Cerebellar nuclear complex (tissue), 1 donor: ENCODE results near the gene SRXN1.

Source experiments
- DNase-seq, 2 experiments: peaks; one replicate each; lab custom pipeline; 2025; lab: John Stamatoyannopoulos, UW

Gene SRXN1

DNA sequence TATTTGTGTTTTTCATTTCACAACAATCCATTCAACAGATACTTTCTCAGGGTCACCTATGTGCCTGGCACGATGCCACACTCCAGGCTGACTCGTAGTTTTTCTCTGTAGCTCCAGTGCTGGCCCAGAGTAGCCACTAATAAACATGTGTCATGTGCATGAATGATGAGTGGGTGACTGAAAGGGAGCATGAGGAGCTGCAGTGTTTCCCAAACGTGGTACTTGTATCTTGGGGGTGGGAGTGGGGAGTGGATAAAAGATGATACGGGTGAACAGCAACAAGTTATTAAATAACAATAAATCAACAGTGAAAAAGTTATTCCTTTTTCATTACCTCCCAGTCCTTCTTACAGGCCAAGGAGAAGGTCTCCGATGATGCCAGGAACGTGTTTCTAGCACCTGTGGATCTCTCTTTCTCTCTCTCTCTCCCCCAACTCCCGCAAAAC is 17.1 kb downstream of the SRXN1 start:
- DNase-seq, result no peak

DNA sequence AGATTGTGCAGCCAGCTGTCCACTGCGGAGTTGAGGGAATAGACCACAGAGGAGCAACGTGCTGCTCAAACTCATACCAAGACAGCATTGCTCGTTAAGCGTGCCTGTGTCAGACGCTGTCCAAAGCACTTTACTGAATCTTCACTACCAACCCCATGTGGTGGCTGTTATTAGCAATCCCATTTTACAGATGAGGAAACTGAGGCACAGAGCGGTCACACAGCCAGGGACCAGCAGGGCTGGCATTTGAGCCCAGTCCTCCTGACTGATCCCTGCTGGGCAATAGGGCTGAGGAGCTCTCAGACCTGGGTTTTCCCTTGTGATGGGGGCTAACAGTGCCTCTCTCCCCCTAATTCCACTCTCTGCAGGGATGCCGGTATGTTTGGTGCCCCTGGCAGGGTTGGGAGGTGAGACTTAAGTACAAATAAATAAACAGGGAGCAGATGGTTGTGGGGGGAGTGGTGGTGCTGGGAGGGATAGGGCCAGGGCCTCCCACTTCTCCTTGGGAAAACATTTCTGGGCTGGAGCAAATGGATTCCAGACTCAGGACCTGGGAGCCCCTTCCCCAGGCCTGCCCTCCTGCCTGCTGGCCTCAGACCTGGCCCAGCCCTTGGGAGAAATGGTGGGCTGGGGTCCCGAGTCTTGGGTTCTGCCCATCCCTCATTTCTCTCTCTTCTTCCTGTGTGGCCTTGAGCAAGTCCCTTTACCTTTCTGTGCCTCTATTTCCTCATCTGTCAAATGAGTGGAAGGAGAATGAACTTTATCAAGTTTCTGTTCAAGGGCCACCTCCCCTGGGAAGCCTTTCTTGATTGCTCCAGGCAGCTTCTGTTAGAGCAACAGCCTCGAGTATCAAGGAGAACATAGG is 17.7 kb downstream of the SRXN1 start:
- DNase-seq, result no peak

DNA sequence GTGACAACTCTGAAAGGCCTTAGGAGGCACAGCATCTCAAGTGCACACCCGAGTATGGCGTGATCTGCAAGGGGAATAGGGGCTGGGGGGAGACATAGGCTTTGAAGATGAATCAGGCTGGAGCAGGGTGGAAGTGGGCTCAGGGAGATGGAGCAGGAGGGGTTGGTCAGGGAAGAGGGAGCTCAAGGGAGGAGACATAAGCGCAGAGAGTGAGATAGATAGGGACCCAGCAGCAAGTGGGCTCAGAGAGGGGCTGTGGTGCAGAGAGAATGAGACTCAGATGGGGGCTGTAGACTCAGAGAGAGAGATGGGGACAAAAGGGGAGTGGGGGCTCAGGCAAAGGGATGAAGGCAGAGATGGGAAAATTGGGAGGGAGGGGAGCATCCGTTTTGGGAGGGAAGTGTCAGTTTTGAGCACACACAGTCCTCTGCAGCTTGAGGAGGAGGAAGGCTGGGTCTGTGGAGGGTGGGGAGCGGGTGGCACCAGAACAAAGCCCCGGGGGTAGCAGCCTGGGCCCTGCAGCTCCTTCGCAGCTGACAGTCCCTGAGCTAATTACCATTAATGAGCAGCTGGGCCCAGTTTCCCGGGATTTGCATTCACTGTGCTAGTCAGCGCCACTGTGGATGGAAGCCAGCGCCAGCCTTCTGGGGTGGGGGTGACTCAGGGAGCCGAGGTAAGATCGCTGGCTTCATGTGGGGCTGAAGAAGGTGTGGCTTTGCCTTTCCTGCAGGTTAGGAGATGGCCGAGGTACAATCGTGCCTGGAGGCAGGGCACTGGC is 18.7 kb downstream of the SRXN1 start:
- no peak for DNase-seq

DNA sequence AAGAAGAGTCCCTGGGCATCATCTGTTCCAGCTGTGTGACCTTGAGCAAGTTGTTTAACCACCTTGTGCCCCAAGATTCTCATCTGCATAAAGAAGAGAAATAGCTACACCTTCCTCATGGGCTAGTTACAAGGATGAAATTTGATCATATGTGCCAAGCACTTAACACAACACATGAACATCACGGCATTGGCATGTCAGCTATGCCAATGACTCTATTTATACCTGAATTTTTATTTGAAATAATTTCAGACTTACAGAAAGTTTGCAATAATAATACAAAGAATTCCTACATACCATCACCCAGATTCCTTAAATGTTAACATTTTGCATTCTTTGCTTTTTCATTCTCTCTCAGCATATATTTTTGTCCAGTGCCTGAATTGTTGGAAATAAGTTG is 21.9 kb downstream of the SRXN1 start:
- DNase-seq, result no peak

DNA sequence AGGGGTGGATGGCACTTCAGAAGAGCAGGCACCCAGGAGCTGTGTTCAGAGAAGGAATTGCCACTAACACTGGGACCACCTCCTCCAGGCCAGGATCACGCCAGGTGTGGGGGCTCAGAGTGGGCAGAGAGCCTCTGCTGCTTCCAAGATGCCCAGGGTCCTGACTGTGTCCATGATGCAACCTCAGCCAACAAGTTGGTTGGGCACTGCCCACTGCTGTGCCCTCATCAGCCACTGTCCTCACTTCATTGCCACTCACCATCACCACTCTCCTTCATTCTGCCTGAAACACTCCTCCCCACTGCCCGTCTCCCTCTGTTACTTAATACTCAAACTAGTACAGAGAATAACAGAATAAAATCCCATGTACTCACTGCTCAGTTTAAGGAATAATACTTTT is 26.4 kb downstream of the SRXN1 start:
- no peak for DNase-seq

DNA sequence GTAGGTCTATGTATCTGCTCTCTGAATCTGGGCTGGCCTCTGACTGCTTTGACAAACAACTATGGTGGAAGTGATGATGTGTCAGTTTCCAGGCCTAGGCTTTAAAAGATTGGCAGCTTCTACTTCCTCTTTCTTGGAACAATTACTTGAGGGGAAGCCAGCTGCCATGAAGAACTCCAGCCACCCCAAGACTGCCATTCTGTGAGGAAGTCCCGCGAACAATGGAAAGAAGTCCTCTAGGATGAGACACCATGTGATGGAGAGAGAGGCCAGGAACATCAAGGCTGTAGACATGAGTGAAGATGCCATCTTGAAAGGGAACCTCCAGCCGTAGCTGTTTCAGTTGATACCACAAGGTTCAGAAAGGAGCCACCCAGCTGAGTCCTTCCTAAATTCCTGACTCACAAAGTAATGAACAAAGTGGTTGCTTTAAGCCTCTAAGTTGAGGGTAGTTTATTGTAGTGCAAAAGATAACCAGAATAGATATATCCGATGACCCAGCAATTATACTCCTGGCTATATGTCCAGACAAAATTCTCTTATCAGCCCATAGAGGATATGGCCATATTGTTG is 27.6 kb downstream of the SRXN1 start:
- no peak for DNase-seq

DNA sequence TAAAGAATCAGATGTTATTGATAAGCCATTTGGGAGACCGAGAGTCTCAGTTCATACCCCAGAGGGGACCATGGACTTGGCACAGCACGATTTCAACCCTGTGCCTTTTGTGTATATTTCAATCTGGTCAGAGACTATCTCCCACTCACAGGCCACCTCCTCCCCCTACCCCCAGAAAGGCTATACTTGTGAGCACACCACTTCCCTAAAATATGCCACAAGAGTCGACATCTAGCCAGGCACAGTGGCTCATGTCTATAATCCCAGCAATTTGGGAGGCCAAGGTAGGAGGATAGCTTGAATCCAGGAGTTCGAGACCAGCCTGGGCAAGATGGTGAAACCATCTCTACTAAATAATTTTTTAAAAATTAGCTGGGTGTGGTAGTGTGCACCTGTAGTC is 29.3 kb downstream of the SRXN1 start:
- no peak for DNase-seq

DNA sequence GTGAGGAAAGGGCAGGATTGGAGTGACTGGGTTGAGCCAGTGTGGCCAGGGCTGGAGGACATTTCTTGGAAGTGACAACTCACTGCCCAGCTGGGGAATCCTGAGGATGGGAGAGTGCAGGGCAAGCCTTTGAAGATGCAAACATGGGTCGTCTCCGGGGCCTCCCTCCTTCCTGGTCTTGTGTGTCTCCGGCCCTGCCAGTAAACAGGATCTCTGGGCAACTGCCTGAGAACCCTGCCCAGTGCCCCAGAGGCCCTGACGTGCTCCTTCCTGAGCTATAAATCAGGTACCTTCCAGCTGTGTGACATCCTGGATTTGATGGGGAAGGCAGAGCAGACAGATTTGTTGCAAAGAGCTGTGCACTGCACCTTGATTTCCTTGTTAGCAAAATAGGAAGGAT is 30.0 kb downstream of the SRXN1 start:
- no peak for DNase-seq

DNA sequence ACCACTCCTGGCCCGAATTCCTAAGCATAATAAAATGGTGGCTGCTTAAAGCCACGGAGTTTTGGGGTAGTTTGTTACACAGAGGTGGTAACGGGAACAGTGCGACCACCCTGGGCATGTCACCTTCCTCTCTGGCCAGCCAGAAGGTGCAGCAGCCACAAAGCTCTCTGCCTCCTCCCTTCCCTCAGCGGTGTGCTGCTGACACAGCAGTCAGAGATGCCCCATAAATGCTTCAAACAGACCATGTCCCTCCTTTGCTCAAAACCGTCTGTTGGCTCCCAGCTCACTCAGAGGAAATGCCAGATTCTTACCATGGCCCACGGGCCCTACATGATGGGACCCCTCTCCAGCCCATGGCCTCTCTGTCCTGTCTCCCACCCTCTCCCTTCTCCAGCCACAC is 30.8 kb downstream of the SRXN1 start:
- DNase-seq, result no peak

DNA sequence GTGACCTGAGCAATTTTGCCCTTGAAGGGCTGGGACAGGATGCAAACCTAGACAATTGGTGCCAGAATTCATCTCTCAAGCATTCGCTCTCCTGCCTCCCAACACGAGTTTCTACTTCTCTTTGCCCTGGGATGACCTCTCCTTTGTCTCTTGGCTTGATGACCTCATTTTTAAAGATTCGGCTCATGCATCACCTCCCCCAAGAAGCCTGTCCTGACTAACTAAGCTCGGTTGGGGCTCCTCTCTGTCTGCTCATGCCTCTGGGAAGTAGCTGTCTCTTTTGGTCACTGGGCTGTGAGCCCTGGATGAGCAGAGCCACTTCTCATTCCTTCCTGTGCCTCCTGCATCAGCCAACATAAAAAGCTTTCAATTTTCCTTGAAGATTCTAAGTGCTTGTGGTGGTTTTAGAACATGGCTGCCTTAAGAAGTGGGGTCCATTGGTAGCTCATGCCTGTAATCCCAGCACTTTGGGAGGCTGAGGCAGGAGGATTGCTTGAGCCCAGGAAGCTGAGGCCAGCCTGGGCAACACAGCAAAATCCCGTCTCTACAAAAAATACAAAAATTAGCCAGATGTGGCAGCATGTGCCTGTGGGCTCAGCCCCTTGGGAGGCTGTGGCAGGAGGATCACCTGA is 31.8 kb downstream of the SRXN1 start:
- no peak for DNase-seq

DNA sequence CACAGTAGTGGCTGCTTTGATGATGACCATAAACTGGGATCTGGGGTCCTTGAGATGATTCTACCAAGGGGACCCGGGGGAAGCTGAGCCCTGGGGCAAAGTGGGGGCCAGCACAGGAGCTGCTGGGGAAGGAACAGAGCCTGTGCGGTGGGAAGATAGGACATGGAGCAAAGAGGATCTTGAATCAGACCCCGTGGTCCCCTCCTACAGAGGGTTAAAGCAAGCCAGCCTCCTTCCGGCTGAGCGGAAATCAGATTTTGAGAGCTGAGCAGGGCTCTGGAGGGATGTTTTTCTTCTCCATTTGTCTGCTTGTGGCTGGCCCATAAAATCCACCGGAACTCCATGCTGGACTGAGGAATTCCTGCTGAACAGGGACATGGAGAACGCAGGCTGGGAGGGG is 32.8 kb downstream of the SRXN1 start:
- no peak for DNase-seq

DNA sequence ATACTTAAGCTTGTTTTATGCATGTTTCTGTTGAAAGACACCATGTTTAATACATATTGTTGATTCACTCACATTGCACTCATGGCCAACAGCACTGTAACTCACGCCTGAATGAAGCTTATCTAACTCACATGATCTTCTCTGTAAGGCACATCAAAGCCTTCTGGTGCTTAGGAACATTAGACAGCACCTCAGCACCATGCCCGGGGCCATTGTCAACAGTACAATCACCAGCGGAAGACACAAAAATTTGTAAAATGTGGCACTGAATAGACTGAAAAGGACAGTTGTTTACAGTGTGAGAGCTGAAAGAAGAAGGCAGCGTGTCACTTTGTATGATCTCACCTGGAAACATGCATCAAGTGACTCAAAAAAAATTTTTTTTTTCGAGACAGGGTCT is 34.0 kb downstream of the SRXN1 start:
- DNase-seq, result no peak

DNA sequence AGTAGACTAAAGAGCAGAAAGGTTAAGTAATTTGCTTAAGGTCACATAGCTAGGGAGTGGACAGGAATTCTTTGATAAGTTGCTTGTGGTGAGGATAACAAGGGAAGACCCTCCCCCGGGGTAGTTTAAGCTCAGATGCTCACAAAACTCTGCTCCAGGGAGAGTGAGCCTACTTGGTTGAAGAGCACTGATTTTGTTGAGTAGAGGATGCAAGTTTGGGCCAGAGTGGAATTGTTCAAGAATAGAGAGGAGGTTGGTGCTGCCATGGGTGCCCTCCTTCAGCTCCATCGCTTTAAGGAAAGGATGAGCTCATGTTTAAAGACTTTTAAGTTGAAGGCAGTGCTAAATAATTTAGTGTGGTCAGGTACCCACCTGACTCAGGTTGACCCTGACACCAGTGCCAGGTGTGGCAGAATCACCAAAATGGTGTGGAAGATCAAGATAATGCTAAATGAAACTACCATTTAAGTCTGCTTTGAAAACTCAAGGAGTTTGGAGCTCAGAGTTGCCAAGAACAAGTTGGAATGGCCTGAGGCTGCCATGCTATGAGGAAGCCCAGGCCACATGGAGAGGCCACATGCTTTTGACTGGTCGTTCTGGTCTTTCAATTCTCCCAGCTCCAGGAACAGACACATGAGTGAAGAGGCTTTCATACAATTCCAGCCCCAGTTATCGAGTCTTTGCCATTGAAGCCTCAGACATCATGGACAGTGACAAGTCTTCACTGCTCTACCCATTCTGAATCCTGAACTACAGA is 34.9 kb downstream of the SRXN1 start:
- no peak for DNase-seq

DNA sequence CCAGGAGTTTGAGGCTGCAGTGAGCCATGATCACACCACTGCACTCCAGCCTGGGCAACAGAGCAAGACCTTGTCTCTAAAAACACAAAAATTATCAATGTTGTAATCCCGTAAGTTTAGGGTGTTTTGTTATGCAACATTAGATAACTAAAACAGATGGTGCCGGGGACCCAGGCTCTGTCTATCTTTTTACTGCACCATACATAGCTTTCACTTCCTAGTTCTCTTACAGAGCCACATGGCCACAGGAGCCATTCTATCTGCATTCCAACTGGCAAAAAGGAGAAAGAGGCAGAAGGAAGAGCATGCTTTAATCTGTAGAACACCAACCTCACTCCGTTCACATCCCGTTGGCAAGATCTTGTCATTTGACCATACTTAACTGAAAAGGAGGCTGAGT is 37.5 kb downstream of the SRXN1 start:
- no peak for DNase-seq

DNA sequence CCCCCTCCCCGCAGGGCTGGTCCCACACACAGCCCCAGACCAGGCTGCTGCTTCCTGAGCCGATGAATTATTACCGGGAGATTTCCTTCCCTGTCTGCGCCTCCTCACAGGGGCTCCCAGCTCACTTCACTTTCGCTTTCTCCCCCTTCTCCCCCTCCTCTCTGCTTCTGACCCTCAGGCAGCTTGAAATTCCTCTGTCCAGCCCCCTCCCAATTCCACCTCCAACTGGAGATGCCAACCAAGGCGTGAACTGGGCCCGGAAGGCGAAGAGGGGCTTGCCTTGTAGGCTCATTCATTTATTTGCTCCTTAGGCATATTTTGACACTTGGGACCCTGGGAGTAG is 41.2 kb downstream of the SRXN1 start:
- no peak for DNase-seq

DNA sequence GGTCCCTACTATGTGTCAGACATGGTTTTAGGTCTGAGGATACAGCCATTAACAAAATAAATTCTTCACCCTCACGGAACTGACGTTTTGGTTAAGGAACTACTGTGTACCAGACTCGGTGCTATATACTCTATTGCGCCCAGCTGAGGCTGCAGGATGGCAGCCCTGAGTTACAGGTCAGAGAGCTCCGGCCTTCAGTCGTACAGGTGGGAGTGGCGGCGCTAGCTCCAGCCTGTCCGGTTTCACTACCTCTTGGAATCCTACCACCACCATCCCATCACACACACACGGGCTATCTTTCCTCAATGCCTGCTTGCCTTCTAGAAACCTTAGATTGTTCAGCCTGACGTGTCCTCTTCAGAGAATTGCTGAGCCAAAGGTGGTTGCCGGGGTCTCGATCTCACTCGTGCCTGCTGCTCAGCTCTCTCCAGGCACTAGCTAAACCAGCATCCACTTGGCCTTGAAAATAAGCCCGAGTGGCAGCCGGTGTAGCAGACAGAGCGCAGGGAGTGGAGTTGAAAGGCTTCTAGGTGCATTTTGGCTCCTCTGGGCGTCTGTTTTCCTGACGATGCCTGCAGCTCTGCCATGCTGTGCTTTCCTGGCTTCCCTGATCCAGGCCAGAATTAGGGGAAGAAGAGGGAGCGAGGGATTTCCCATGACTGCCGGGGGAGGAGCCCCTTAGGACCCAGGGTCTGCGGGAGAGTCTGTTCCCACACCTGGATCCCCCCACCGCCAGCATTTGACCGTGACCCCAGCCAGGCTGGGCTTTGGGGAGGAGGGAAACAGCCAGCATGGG is 41.8 kb downstream of the SRXN1 start:
- no peak for DNase-seq

DNA sequence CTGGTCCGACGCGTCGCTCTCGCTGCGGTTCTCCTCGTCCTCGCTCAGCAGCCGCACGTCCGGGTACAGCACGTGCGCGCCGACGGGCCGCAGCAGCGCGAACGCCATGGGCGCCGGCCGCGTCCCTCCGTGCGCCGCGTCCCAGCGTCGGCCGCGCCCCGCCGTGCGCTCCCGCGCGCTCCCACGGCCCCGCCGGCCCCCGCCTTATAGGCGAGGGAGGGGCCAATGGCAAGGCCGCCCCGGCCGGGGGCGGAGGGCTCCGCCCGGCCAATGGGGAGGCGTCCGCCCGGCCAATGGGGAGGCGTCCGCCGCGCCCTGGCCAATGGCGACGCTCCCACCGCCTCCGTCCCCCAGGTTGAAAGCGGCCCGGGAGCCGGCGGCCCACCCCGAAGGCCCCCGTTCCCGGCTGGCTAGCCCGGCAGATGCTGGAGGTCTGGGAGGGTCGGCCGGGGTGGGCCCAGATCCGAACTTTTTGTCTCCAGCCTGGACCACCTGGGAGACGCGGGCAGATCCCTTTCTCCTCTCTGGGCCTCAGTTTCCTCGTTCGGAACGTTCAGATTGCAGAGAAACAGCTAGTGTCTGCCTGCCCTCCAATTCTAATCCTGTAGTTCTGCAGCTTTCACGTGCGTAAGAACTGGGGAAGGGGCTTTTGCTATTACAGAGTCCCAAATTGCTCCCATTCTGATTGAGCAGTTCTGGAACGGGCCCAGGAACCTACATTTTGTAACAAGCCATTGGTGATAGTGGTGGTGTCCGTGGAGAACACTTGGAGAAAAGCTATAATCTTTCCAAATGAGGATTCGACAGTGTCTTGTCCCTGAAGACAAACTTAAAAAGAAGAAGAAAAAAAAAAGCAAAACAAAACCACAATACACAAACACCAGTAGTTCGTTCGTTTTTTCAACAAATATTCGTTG is 42.6 kb downstream of the SRXN1 start, which contains the start of gene TCF15:
Gene TCF15 (minus strand): TSS at position 180 of the 917 bp plus-strand sequence. CDS start 72 bp downstream, at position 108.
- no peak for DNase-seq

DNA sequence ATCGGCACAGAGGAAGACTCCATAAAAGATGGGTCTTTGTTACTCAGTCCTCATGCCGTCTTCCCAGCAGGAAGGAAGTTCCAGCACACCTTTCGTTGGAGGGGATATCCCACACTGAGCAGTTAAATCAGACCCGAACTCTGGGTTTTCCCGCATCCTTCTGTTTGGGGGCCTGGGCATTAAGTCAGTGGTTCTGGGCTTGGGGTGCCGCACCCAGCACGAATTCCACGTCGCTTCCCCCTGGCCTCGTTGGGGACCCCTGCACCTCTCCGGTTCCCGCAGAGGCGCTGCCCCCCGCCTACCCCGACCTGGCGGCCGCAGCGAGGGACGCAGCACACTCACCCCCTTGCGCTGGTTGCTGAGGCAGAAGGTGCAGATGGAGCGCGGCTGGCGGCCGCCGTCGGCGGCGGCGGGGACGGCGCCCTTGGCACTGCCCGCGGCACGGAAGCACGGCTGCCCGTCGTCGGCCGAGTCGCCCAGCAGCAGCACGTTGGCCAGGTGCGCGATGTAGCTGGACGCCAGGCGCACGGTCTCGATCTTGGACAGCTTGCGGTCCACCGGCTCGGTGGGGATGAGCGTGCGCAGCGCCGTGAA is 43.5 kb downstream of the SRXN1 start:
- no peak for DNase-seq

DNA sequence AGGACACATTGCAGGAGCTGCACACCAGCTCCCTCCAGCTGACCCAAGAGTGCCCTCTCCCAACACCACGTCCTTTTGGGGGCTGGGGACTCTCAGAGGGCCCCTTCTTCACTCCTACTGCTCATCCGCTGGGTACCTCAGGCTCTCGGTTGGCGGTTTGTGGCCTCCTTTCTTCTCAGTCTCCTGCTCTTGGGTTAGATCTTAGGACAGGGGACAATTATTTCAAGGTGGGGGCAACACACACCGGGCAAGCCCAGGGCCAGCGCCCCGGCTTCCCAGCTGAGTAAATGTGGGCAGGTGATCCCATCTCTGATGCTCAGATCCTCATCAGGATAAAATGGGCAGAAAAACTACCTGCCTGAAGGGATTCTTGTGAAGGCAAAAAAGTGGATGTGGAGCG is 44.0 kb downstream of the SRXN1 start:
- DNase-seq, result no peak
